Measurements from ENCODE around the gene GPC5.

The GPC5 gene

GRCh38 chr13:91722267-91722884 lies 324.0 kb downstream of the GPC5 start:
- peak in 1 of 5 experiments; percentile 18 for DNase-seq

- no peak for DNase-seq
These were observed 326.2 kb downstream of the GPC5 start for GRCh38 chr13:91724591-91724990.

GRCh38 chr13:91725646-91726045 lies 327.2 kb downstream of the GPC5 start:
- peak in 1 of 5 experiments; percentile 76 for DNase-seq

GRCh38 chr13:91726671-91727070 lies 328.2 kb downstream of the GPC5 start:
- DNase-seq: no peak

- DNase-seq: no peak
These were observed 331.4 kb downstream of the GPC5 start for GRCh38 chr13:91729859-91730258.

GRCh38 chr13:91739751-91740150 lies 341.3 kb downstream of the GPC5 start:
- DNase-seq: no peak

GRCh38 chr13:91740756-91741155 lies 342.3 kb downstream of the GPC5 start:
- no peak for DNase-seq

- no peak for DNase-seq
These were observed 343.5 kb downstream of the GPC5 start for GRCh38 chr13:91741925-91742324.

- DNase-seq: no peak
These were observed 345.9 kb downstream of the GPC5 start for GRCh38 chr13:91744284-91744683.

- no peak for DNase-seq
These were observed 347.5 kb downstream of the GPC5 start for GRCh38 chr13:91745967-91746366.

GRCh38 chr13:91747186-91747585 lies 348.8 kb downstream of the GPC5 start:
- no peak for DNase-seq

GRCh38 chr13:91748416-91749089 lies 350.1 kb downstream of the GPC5 start:
- no peak for DNase-seq

- no peak for DNase-seq
These were observed 360.3 kb downstream of the GPC5 start for GRCh38 chr13:91758724-91759123.

- no peak for DNase-seq
These were observed 364.5 kb downstream of the GPC5 start for GRCh38 chr13:91762957-91763356.

- DNase-seq: no peak
These were observed 366.1 kb downstream of the GPC5 start for GRCh38 chr13:91764527-91764926.

GRCh38 chr13:91767651-91768050 lies 369.2 kb downstream of the GPC5 start:
- DNase-seq: no peak

GRCh38 chr13:91768746-91769145 lies 370.3 kb downstream of the GPC5 start:
- DNase-seq: no peak

GRCh38 chr13:91771229-91771628 lies 372.8 kb downstream of the GPC5 start:
- DNase-seq: no peak

GRCh38 chr13:91773591-91774227 lies 375.3 kb downstream of the GPC5 start:
- no peak for DNase-seq

GRCh38 chr13:91774397-91774796 lies 376.0 kb downstream of the GPC5 start:
- DNase-seq: no peak

- DNase-seq: no peak
These were observed 378.3 kb downstream of the GPC5 start for GRCh38 chr13:91776611-91777193.

GRCh38 chr13:91778123-91778522 lies 379.7 kb downstream of the GPC5 start:
- DNase-seq: no peak

- DNase-seq: peak in 1 of 5 experiments; percentile 8
These were observed 383.7 kb downstream of the GPC5 start for GRCh38 chr13:91781982-91782691.
